Ishikawa (cell line): ENCODE results near the gene CDS2.

Experiments
- CEBPB ChIP-seq: IDR thresholded peaks from 2 replicates; pipeline ENCODE4 v1.6.1; 2012
- EGR1 ChIP-seq: IDR thresholded peaks from 2 replicates; pipeline ENCODE4 v1.6.1; 2012

GRCh38 chr20:5153612-5154542 is 27.1 kb downstream of the CDS2 start:
- no peak for TF ChIP-seq EGR1
- no peak for TF ChIP-seq CEBPB
